HFF-Myc (cell line): ENCODE measurements around the gene ALDH6A1.

Source experiments
- DNase-seq: peaks from one replicate; pipeline ENCODE4 v3.0.0-alpha.2; 2011; ENCODE audit warnings: low read depth; ENCODE audit errors: extremely low read depth
- H3K4me3 ChIP-seq: replicated peaks from 2 replicates; pipeline ENCODE4 v1.5.1; 2011; ENCODE audit warnings: low read depth, mild to moderate bottlenecking, control low read depth, low read length
- CTCF ChIP-seq: IDR thresholded peaks from 2 replicates; pipeline ENCODE4 v1.5.1; 2012; ENCODE audit warnings: mild to moderate bottlenecking, low read depth, low read length, control low read depth; ENCODE audit errors: missing control alignments

The ALDH6A1 gene

GRCh38 chr14:74018174-74018585, 66.1 kb downstream of the ALDH6A1 start:
- peak overlapping the region; percentile 88 for H3K4me3 ChIP-seq
- TF ChIP-seq CTCF = no peak
- no peak for DNase-seq

GRCh38 chr14:74015963-74016362, 68.3 kb downstream of the ALDH6A1 start:
- no peak overlapping the region for H3K4me3 ChIP-seq
- TF ChIP-seq CTCF = no peak
- DNase-seq = no peak

GRCh38 chr14:74015176-74015575, 69.1 kb downstream of the ALDH6A1 start:
- no peak for DNase-seq
- no peak for TF ChIP-seq CTCF
- H3K4me3 ChIP-seq = no peak overlapping the region

- DNase-seq = no peak
- no peak overlapping the region for H3K4me3 ChIP-seq
- TF ChIP-seq CTCF = no peak
Observed at GRCh38 chr14:74014299-74014698, 70.0 kb downstream of the ALDH6A1 start.

GRCh38 chr14:74008843-74009499, 75.3 kb downstream of the ALDH6A1 start:
- no peak overlapping the region for H3K4me3 ChIP-seq
- no peak for DNase-seq
- TF ChIP-seq CTCF = no peak
